GM10266 (cell line): ENCODE results near the gene POLD3.
"Not testable (repeated sequence)": the region's sequence is repeated elsewhere in the genome, so short reads cannot be mapped to it uniquely, and the experiment has no call there.

ENCODE experiments used
- DNase-seq: peaks from one replicate; pipeline ENCODE4 v3.0.0; 2012; ENCODE audit errors: extremely low spot score
- TF ChIP-seq, protein P1 (sequence below): IDR thresholded peaks from 2 replicates; pipeline ENCODE4 v1.5.1; 2012; ENCODE audit warnings: mild to moderate bottlenecking, low read depth; ENCODE audit not compliant: control insufficient read depth, insufficient read depth; ENCODE audit errors: missing control alignments

Gene POLD3

DNA sequence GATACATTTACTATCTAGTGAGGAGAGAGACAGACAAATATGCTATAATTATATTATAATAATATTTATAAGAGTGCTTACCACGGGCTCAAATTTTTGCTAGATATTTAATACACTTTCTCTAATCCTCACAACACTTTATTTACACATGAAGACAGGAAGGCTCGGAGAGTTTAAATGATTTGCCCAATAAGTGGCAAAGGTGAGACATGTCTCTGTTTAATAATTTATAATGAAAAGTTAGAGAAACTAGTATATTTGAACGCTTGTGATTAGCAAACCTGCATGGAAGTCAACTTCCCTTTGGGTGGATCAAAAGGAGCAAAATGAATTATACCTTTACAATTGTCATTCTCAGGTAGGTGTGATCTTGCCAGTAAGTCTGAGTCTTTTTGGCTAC lies 55.4 kb downstream of the POLD3 start:
- DNase-seq, result no peak

DNA sequence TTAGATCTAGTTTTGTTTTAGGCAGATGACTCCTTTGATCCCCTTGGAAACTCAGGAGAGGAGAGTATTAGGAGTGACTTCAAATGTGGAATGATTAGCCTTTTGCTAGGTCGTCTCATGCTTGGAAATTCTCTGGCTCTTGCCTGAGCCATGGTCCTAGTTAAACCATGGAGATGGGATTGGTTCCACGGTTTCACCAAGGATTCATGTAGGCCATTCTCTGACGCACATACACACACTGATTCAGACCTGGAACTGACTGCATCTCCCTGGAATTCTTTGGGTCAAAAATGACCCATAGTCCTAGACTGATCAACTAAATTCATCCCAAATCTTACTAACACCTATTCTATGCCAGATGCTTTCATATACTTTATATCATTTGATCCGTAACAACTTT lies 56.5 kb downstream of the POLD3 start:
- TF ChIP-seq, protein P1, sequence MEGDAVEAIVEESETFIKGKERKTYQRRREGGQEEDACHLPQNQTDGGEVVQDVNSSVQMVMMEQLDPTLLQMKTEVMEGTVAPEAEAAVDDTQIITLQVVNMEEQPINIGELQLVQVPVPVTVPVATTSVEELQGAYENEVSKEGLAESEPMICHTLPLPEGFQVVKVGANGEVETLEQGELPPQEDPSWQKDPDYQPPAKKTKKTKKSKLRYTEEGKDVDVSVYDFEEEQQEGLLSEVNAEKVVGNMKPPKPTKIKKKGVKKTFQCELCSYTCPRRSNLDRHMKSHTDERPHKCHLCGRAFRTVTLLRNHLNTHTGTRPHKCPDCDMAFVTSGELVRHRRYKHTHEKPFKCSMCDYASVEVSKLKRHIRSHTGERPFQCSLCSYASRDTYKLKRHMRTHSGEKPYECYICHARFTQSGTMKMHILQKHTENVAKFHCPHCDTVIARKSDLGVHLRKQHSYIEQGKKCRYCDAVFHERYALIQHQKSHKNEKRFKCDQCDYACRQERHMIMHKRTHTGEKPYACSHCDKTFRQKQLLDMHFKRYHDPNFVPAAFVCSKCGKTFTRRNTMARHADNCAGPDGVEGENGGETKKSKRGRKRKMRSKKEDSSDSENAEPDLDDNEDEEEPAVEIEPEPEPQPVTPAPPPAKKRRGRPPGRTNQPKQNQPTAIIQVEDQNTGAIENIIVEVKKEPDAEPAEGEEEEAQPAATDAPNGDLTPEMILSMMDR, result no peak
- DNase-seq, result no peak

More for the DNA sequence above, 55.4 kb downstream of the POLD3 start:
- TF ChIP-seq, protein P1, result no peak

DNA sequence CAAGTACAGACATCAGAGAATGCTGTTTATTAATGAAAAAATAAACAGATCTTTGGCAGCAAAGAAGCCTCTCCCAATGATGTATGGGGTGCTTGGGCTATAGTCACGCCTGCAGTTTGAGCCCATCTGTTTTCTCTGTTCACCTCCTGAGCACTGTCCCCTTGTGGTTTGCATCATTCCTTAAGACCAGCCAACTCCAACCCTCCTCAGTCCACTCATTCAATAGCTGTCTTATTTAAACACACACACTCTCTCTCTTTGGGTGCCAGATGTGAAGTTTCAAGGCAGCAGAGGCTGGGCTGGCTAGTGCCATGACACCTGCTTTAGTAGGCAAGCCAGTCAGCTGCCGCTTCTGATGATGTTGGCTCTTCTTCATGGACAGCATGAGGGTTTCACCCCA lies 58.1 kb downstream of the POLD3 start:
- DNase-seq, result no peak

DNA sequence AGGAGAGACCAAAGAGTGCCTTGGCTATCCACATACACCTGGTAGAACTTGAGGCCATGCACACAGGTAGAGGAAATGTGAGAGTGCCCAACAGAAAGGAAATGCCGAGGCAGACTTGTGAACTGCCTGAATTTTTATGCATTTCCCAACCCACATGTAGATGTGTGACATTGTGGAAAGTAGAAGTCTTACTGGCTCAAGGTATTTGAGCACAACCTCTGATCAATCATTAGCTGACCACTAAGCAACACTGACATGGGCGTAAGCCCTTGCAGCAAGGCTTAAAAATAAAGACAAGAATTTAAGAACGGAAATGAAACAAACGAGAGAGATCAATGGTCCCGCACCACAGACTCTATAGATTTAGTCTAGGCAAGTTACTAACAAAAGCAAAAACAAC lies 62.6 kb downstream of the POLD3 start:
- DNase-seq, result no peak
- TF ChIP-seq, protein P1, result no peak

More for the DNA sequence above, 58.1 kb downstream of the POLD3 start:
- TF ChIP-seq, protein P1, result no peak

DNA sequence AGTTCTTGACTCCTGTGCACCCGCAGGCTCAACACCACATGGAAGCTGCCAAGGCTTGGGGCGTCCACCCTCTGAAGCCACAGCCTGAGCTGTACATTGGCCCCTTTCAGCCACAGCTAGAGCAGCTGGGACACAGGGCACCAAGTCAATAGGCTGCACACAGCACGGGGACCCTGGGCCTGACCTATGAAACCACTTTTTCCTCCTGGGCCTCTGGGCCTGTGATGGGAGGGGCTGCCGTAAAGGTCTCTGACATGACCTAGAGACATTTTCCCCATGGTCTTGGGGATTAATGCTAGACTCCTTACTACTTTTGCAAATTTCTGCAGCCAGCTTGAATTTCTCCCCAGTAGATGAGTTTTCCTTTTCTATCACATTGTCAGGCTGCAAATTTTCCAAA lies 66.7 kb downstream of the POLD3 start:
- not testable (repeated sequence) for DNase-seq

DNA sequence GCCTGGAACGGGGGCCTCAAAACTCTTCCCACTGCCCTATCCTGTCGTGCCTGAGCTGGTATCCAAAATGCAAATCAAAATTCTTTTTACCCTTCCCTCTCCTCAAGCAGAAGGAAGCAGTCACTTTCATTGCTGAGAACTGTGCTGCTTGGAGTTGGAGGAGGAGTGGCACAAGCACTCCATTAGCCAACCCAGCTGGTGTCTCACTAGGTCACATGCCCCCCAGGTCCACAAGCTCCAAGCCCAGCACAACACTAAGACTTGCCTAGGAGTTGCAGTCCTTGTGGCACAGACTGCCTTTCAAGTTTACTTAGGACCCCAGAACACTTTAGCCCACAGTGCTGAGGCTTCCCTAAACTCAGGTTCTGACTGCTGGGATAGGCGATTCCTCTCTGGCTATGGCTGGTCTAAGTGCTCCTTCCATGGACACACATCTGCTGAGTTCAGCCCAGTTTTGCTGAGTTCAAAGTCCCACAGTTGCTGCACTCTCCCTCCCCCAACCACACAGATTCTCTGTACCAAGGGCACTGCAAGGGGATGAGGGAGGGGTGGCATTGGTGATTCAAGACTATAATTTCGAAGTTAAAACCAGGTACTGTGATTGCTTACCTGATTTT lies 70.2 kb downstream of the POLD3 start:
- DNase-seq, result no peak
- TF ChIP-seq, protein P1, result no peak

DNA sequence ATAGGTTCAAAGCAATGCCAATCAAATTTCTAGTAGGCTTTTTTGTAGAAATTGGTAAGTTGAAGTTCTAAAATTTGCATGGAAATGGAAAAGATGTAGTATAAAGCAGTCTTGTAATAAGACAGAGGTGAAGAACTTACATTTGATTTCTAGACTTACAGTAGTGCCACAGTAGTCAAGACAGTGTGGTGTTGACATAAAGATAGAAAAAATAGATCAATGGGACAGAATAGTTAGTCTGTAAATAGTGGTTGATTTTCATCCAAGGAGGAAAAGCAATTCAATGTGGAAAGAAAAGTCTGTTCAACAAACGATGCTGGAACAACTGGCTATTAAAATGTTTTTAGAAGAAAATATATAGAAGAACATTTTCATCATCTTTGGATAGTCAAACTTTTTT lies 70.9 kb downstream of the POLD3 start:
- DNase-seq, result no peak

More for the DNA sequence above, 70.9 kb downstream of the POLD3 start:
- TF ChIP-seq, protein P1, result no peak
